Activated T-helper 2 cell treated with anti-CD3 and anti-CD28 coated beads, Interferon-gamma antibody, Interleukin-2, Interleukin-4, amounts not matched to agents 10 μg/mL and 5 μg/mL and 100 μg/mL, durations not matched to agents 14 hours and 24 hours and 36 hours (primary cell): ENCODE results near the gene NACA. TPM values are rescaled to one million over a fixed set of nuclear protein-coding genes. Genes with fewer than 3 reads are reported as not detected.
A peak's percentile ranks its signal among the peaks of the same experiment; 100 is the strongest.
"Not testable (repeated sequence)": the region's sequence is repeated elsewhere in the genome, so short reads cannot be mapped to it uniquely, and the experiment has no call there.

ENCODE experiments used
- DNase-seq: peaks from one replicate; pipeline ENCODE4 v3.0.0; 2021; ENCODE audit warnings: low spot score
- H3K27ac Mint-ChIP-seq: one replicate; pipeline ENCODE4 v1.8.0; 2021; ENCODE audit warnings: mixed read lengths
- H3K27me3 Mint-ChIP-seq: one replicate; pipeline ENCODE4 v1.8.0; 2021; ENCODE audit warnings: low read depth, mixed read lengths
- H3K36me3 Mint-ChIP-seq: one replicate; pipeline ENCODE4 v1.8.0; 2021; ENCODE audit warnings: low read depth, mixed read lengths
- H3K4me1 Mint-ChIP-seq: one replicate; pipeline ENCODE4 v1.8.0; 2021; ENCODE audit warnings: low read depth, mixed read lengths
- H3K4me3 Mint-ChIP-seq: one replicate; pipeline ENCODE4 v1.8.0; 2021; ENCODE audit warnings: low read depth, mild to moderate bottlenecking, moderate library complexity, mixed read lengths
- H3K9me3 Mint-ChIP-seq: one replicate; pipeline ENCODE4 v1.8.0; 2021; ENCODE audit warnings: mixed read lengths
- intact Hi-C: fragments of 100-400 bp; cut with micrococcal nuclease; formaldehyde crosslinking; loops from one replicate; pipeline ENCODE4 v1.15.1; 2023
- total RNA-seq: library from RNA; stranded (reverse); gene quantifications from 2 replicates; pipeline ENCODE4 v1.2.3, GENCODE V29; 2022

Gene NACA
- total RNA-seq, 1 donor from 2014 or later, result 1,093 TPM

DNA sequence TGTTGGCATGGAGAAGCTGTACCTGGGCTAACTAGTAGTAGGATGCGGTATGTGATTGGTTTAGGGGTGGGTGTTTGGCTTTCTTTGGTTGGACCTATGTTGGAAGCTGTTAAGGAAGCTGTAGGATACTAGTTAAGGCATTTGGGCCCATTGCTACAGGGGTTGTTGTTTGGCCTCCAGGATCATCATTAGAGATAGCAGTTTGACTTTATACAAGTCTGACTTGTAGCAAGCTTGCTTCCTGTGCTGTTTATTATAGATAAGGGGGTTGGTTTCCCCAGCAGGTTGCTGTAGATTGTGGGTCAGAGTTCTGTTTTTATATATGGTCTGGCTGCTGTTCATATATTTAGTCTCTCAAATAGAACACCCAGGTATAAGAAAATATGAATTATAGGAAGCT is 28.5 kb upstream of the NACA start:
- intact Hi-C loops, result loop anchor here (5.0 to 10.0 kb wide), 2 partner anchors 359 to 431 kb away; partner anchors contain the start of gene STAT6
- H3K27me3 Mint-ChIP-seq, result no peaks in the 10 kb centered on the region
- DNase-seq, result no peak
- H3K4me3 Mint-ChIP-seq, result peak overlapping the region; percentile 34
- no peak overlapping the region for H3K27ac Mint-ChIP-seq
- peaks cover 29% of the 10 kb centered on the region for H3K4me1 Mint-ChIP-seq
- peaks cover 25% of the 10 kb centered on the region for H3K36me3 Mint-ChIP-seq
- H3K9me3 Mint-ChIP-seq, result peaks cover 4% of the 10 kb centered on the region

DNA sequence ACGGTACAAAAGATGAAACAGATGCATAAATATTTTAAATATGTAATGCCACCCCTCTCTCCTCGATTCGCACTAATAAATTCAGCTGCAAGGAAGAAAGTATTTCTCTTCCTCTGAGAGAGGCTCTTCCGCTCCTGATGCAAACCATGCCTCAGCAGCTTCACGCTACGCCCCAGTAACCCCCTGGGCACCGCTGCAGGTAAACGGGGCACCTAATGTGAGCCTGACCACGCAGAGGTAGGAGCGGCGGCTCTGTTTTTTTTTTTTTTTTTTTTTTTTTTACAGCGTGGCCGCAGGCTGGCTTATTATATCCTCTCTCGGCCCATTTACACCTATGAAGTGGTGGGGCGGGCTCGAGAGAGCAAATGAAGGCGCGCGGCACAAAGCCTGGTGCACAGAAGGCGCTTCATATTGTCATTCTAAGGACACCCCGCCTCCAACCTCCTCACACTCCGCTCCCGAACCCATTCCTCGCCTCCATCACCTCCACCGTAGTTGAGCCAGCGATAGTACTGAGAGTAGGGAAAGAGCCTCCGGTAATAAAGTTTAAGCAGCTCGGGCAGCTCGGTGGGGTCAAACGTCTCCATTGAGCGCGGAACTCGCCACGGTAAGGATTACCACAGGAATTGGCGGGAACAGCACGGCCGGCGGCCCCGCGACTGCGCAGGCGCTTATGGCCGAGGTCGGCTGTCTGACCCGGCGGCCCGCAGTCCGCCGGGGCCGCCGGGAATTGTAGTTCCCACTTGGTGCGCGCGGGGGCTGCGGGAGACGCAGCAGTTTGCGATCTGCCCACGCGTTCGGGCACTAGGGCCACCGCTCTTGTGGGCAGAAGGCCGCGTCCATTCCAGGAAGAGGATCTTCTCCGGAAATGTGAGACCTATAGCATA is 26.9 kb upstream of the NACA start, which contains the start of gene PRIM1:
TSS of gene PRIM1 (minus strand) at position 612 of the 887 bp plus-strand sequence. CDS start at position 587, 25 bp downstream.
- Mint-ChIP-seq H3K4me3 (peak within 1 kb of the TSS; percentile 98), H3K4me1 (peaks cover 39% of the 10 kb centered on the region), H3K27ac (peak within 1 kb of the TSS; percentile 99), H3K27me3 (no peaks in the 10 kb centered on the region), H3K36me3 (peaks cover 36% of the 10 kb centered on the region), H3K9me3 (no peaks in the 10 kb centered on the region)
- intact Hi-C loops, result loop anchor here (1.0 to 10.0 kb wide), 5 partner anchors 27 to 433 kb away; partner anchors contain the start of genes NACA, PTGES3 and STAT6
- DNase-seq, result peak; percentile 88

DNA sequence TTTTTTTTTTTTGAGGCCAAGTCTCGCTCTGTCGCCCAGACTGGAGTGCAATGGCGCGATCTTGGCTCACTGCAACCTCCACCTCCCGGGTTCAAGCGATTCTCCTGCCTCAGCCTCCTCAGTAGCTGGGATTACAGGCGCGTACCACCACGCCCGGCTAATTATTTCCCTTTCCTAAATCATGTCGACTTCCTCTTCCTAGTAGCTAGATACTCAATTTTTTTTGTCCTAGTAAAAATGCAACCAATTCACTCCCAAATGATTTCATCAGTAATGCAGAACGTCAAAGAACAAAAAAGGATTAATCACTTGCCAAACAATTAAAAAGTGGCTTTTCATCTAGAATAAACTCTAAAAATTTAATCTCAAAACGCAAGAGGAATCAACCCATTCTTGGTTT is 25.5 kb upstream of the NACA start:
- not testable (repeated sequence) for H3K27me3 Mint-ChIP-seq, H3K9me3 Mint-ChIP-seq, DNase-seq
- intact Hi-C loops, result loop anchor here (5.0 to 10.0 kb wide), 2 partner anchors 362 to 434 kb away; partner anchors contain the start of gene STAT6
- Mint-ChIP-seq H3K4me3 (peak overlapping the region; percentile 98), H3K27ac (peak overlapping the region; percentile 36), H3K36me3 (peaks cover 46% of the 10 kb centered on the region), H3K4me1 (peaks cover 41% of the 10 kb centered on the region)

DNA sequence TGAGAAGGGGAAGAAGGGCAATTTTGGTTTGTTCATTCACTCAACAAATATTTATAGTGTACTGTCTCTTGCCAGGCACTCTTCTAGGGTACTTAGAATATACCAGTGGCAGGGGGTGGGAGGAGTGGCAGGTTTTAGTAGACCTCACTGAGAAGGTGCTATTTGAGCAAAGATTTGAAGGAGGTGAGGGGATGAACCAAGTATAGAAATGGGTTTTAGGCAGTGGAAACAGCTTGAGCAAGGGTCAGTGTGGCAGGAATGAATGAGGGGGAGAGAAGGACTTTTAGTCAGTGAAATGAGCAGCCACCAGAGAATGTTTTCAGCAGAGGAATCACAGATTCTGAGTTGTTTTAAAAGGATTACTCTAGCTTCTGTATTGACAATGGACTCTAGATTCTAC is 24.8 kb upstream of the NACA start:
- peaks cover 52% of the 10 kb centered on the region for H3K36me3 Mint-ChIP-seq
- no peaks in the 10 kb centered on the region for H3K9me3 Mint-ChIP-seq
- H3K27me3 Mint-ChIP-seq, result no peaks in the 10 kb centered on the region
- no peak for DNase-seq
- intact Hi-C loops, result loop anchor here (5.0 to 10.0 kb wide), 2 partner anchors 362 to 435 kb away; partner anchors contain the start of gene STAT6
- peaks cover 41% of the 10 kb centered on the region for H3K4me1 Mint-ChIP-seq
- H3K4me3 Mint-ChIP-seq, result peak overlapping the region; percentile 78
- peak overlapping the region; percentile 75 for H3K27ac Mint-ChIP-seq

DNA sequence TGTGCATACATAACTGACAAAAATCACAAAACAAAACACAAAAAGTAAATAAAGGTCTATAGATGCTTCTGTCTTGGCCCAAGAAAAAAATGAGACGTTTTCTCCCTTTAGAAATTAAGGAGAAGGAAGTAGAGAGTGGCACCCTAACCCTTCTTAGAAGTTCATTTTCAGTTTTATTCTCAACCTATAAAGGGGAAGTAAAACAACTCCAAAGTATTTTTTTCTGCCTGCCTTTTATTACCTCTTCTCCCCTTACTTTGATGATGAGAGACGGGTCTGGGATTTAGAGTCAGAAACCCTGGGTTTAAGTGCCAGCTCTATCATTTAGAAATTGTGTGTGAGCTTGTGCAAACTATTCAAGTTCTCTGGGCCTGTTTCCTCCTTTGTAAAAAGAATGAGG is 24.3 kb upstream of the NACA start:
- no peak for DNase-seq
- Mint-ChIP-seq H3K27me3 (no peaks in the 10 kb centered on the region), H3K4me3 (peak overlapping the region; percentile 78), H3K36me3 (peaks cover 53% of the 10 kb centered on the region), H3K27ac (peak overlapping the region; percentile 75), H3K4me1 (peaks cover 41% of the 10 kb centered on the region), H3K9me3 (no peaks in the 10 kb centered on the region)
- intact Hi-C loops, result no loop called here

DNA sequence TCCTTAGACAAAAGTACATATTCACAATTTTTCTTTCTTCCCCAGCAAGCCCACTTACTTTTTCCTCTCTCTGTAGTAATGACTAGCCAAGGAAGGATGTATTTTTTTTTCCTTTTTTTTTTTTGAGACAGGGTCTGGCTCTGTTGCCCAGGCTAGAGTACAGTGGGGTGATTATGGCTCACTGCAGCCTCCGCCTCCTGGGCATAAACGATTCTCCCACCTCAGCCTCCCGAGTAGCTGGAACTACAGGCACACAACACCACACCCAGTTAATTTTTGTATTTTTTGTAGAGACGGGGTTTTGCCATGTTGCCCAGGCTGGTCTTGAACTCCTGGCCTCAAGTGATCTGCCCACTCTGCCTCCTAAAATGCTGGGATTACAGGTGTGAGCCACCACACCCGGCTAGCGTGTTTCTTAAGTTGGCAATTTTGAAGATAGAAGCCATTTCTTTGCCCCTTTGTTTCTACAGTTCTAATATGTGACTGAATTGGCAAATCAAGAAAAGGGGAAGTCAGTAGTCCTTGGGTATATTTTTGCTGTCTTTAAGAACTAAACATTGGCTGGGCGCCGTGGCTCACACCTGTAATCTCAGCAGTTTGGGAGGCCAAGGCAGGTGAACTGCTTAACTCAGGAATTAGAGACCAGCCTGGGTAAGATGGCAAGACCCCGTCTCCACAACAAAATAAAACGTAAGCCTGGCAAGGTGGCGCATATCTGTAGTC is 3.2 kb upstream of the NACA start:
- Mint-ChIP-seq H3K9me3 (no peaks in the 10 kb centered on the region), H3K36me3 (peaks cover 60% of the 10 kb centered on the region), H3K27me3 (no peaks in the 10 kb centered on the region), H3K4me3 (no peak overlapping the region), H3K4me1 (peaks cover 10% of the 10 kb centered on the region), H3K27ac (no peak overlapping the region)
- intact Hi-C loops, result loop anchor here (5.0 kb wide), 2 partner anchors 384 to 396 kb away; partner anchors contain the start of genes PAN2 and STAT6
- no peak for DNase-seq

DNA sequence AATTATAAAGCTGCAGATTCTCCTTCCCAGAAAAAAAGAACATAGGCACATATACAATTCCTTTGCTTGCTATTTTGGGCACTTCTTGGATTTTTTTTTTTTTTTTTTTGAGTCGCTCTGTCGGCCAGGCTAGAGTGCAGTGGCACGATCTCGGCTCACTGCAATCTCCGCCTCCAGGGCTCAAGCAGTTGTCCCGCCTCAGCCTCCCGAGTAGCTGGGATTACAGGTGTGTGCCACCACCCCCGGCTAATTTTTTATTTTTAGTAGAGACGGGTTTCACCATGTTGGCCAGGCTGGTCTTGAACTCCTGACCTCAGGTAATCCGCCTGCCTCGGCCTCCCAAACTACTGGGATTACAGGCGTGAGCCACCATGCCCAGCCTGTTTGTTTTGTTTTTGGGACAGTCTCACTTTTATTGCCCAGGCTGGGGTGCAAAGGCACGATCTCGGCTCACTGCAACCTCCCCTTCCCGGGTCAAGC is 1.1 kb upstream of the NACA start:
- Mint-ChIP-seq H3K4me1 (peaks cover 29% of the 10 kb centered on the region), H3K36me3 (peaks cover 71% of the 10 kb centered on the region), H3K27ac (peak overlapping the region; percentile 96), H3K4me3 (peak overlapping the region; percentile 96)
- intact Hi-C loops, result loop anchor here (5.0 kb wide), 2 partner anchors 386 to 394 kb away; partner anchors contain the start of genes PAN2 and STAT6
- not testable (repeated sequence) for DNase-seq, H3K27me3 Mint-ChIP-seq, H3K9me3 Mint-ChIP-seq

DNA sequence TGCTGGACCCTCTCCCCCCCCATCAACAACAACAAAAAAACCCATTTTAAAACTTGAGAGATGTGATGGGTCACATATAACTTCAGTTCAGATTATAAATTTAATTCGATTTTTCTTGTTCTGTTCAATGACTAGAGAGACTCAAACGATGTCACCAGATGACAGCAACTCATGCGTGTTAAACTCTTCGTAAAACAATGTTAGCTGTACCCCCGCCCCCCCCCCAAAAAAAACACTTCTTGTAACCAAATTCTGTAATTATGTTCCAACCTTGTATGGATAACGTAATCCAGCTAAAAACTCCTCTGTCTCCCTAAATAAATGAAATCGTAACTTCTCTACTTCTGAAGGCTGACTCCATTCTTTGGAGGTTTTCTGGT is 614 bp upstream of the NACA start:
- peaks cover 71% of the 10 kb centered on the region for H3K36me3 Mint-ChIP-seq

DNA sequence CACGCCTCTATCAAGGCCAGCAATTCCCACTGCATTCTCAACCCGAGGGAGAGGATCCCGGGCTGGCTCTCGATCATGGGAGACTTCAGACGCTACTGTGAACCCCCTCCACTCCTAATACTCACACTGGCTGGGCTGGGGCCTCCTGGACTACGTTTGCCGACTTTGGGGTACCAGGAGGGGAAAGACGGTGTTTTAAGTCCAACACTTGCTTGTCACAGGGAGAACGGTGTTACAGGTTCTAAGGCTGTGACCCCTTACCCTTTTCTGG is 463 bp downstream of the NACA start:
- Mint-ChIP-seq H3K4me3 (peak overlapping the region; percentile 96), H3K36me3 (peaks cover 77% of the 10 kb centered on the region), H3K27ac (peak overlapping the region; percentile 96), H3K9me3 (no peaks in the 10 kb centered on the region), H3K4me1 (peaks cover 45% of the 10 kb centered on the region), H3K27me3 (no peaks in the 10 kb centered on the region)
- intact Hi-C loops, result loop anchor here (2.0 kb wide), 3 partner anchors 88 to 362 kb away; partner anchors contain the start of gene NEMP1
- DNase-seq, result no peak

More for the DNA sequence above, 614 bp upstream of the NACA start:
- intact Hi-C loops, result loop anchor here (1.0 to 5.0 kb wide), 9 partner anchors 27 to 393 kb away; partner anchors contain the start of genes NEMP1, PAN2, PRIM1 and PTGES3
- Mint-ChIP-seq H3K4me3 (peak overlapping the region; percentile 96), H3K9me3 (no peaks in the 10 kb centered on the region), H3K27me3 (no peaks in the 10 kb centered on the region), H3K4me1 (peaks cover 34% of the 10 kb centered on the region), H3K27ac (peak overlapping the region; percentile 96)
- DNase-seq, result no peak

DNA sequence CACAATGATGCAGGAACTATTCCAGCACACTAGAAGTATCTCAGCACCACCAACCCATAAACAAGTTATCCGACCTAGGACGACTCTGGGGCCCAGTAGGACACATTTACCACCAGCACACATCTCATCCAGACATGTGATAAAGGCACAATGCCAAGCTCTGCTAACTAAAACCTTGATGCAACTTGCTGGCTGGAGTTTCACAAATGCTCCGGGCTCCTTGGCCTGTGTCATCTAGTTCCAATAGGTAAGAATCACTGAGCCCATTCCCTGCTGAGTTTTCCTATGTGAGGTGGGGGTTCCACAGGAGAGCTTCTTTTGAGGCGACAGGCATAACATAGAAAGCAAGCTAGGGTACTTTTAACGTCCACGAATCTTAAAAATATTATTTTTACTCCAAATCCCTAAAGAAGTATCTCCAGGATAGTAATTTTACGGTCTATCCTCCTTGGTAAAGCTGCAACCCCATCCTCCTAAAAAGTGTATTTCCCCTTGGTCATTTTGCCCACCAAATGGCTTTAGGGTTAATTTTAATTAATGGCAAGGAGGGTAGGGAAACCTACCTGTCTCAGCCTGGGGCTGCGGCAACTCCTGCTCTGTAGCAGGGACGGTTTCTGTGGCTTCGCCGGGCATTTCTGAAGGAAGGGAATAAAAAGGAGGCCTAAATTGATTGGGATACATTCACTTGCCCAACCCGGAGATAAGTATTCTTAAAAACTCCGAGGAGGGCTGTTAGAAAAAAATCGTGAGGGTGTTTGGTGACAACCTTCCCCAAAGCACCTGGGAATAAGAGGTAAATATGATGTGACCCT is 1.0 kb downstream of the NACA start:
- Mint-ChIP-seq H3K4me1 (peaks cover 50% of the 10 kb centered on the region), H3K36me3 (peaks cover 79% of the 10 kb centered on the region), H3K27me3 (no peaks in the 10 kb centered on the region), H3K9me3 (no peaks in the 10 kb centered on the region), H3K27ac (peak overlapping the region; percentile 96), H3K4me3 (peak overlapping the region; percentile 96)
- DNase-seq, result no peak
- intact Hi-C loops, result loop anchor here (2.0 kb wide), 3 partner anchors 87 to 363 kb away; partner anchors contain the start of gene NEMP1

DNA sequence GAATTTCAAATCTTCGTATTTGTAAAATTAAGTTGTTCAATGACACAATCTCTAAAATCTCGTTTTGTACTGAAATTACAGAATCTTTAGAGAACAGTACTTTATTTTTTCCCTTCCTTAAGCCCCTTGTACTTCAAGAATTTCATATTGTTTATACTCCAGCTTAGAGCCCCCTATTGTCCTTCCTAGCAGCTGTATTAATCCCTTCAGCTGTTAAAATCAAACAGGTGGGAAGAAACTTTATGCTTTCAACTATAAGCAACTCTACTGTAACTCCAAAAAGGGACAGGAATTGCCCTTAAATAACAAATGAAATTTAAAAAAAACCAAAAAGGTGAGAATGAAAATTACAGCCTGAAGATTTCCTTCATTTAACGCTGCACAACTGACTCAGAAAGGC is 1.7 kb downstream of the NACA start:
- no peak for DNase-seq
- Mint-ChIP-seq H3K27me3 (no peaks in the 10 kb centered on the region), H3K36me3 (peaks cover 84% of the 10 kb centered on the region), H3K4me3 (peak overlapping the region; percentile 96), H3K9me3 (no peaks in the 10 kb centered on the region), H3K27ac (peak overlapping the region; percentile 31), H3K4me1 (peaks cover 55% of the 10 kb centered on the region)
- intact Hi-C loops, result no loop called here

DNA sequence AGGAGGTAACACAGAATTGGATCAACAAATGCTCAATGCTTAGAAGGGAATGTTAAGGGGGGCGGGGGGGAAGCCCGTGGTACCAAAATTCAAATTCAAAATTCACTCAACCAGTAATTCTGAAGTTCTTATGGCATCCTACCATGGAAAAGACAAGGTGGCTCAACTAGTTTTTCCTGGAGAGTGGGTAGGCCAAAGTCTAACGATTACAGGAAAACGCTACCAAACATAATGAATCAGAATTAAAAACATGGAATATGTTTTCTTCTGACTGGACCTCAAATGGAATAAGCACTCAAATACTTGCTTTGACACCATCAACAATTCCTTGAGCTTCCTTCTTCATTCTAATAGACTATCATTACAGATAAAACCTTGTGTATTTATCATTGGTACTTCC is 2.3 kb downstream of the NACA start:
- peak overlapping the region; percentile 9 for H3K27ac Mint-ChIP-seq
- no peaks in the 10 kb centered on the region for H3K9me3 Mint-ChIP-seq
- peaks cover 55% of the 10 kb centered on the region for H3K4me1 Mint-ChIP-seq
- H3K4me3 Mint-ChIP-seq, result peak overlapping the region; percentile 96
- no peaks in the 10 kb centered on the region for H3K27me3 Mint-ChIP-seq
- H3K36me3 Mint-ChIP-seq, result peaks cover 83% of the 10 kb centered on the region
- DNase-seq, result no peak
- intact Hi-C loops, result no loop called here
